Heart left ventricle (tissue), 16 donors: ENCODE measurements around the gene SNX30. TPM values are rescaled to one million over a fixed set of nuclear protein-coding genes. Genes with fewer than 3 reads are reported as not detected.

ENCODE experiments used
- ATAC-seq, 4 donors: fragments of 200-7000 bp; cut with Tn5 transposase; one replicate each; pipeline ENCODE4 v1.9.1; 2020 to 2022; ENCODE audit warnings: moderate library complexity in 4 of 4, mild to moderate bottlenecking in 3 of 4, moderate number of reproducible peaks in 1 of 4
- DNase-seq, 5 donors: peaks; one replicate each; pipeline ENCODE4 v3.0.0-alpha.2; 2020
- H3K27ac ChIP-seq, 12 donors: fragments of 200-600 bp; sonication (generic) in 4 of 12; one replicate each; pipeline versions ENCODE4 v1.5.0 to v1.8.0; 2016 to 2022; ENCODE audit warnings: mild to moderate bottlenecking in 2 of 12
- H3K27me3 ChIP-seq, 9 donors: fragments of 200-600 bp; sonication (generic) in 2 of 9; one replicate each; pipeline versions ENCODE4 v1.5.1 to v1.8.0; 2016 to 2022; ENCODE audit warnings: mild to moderate bottlenecking in 3 of 9
- H3K36me3 ChIP-seq, 9 donors: fragments of 200-600 bp; sonication (generic) in 2 of 9; one replicate each; pipeline versions ENCODE4 v1.5.0 to v1.8.0; 2018 to 2022; ENCODE audit warnings: mild to moderate bottlenecking in 2 of 9
- H3K4me1 ChIP-seq, 12 donors: fragments of 200-600 bp; sonication (generic) in 4 of 12; one replicate each; pipeline versions ENCODE4 v1.5.0 to v1.8.0; 2016 to 2022; ENCODE audit warnings: mild to moderate bottlenecking in 3 of 12
- H3K4me3 ChIP-seq, 12 donors: fragments of 200-600 bp; sonication (generic) in 4 of 12; one replicate each; pipeline versions ENCODE4 v1.5.0 to v1.8.0; 2017 to 2022; ENCODE audit warnings: mild to moderate bottlenecking in 9 of 12, moderate library complexity in 4 of 12
- H3K9me3 ChIP-seq, 12 donors: fragments of 200-600 bp; sonication (generic) in 4 of 12; one replicate each; pipeline versions ENCODE4 v1.5.0 to v1.8.0; 2016 to 2022; ENCODE audit warnings: mild to moderate bottlenecking in 1 of 12
- POLR2A ChIP-seq, 2 donors: fragments of 450-650 bp; IDR thresholded peaks; one replicate each; pipeline ENCODE4 v1.6.1; 2017; ENCODE audit warnings: antibody characterized with exemption in 2 of 2, mild to moderate bottlenecking in 2 of 2, moderate library complexity in 2 of 2
- WGBS, 4 donors: extraction: QIAGEN DNeasy Blood & Tissue Kit in 2 of 4; methylation state at CpG; one replicate each; pipeline versions ENCODE4 v1.1.5 to v1.1.7; 2013 to 2018; 5-methylcytosine and 5-hydroxymethylcytosine counted together
- intact Hi-C, 10 donors: fragments of 100-400 bp; cut with DNase I; formaldehyde crosslinking; loops; one replicate each; pipeline versions ENCODE4 v1.11.1 to v1.14.2; 2022
- polyA plus RNA-seq, 2 donors: library from polyadenylated mRNA; stranded (reverse); fragments of 200-250 nt; gene quantifications; one replicate each; pipeline ENCODE4 v1.2.3, GENCODE V29; 2013
- total RNA-seq, 9 donors: library from RNA; depleted of rRNA in 2 of 9; stranded (reverse); fragments of >200 nt in 2 of 9; fragmentation: NEBNext Ultra II Directional in 3 of 9; extraction: Animal tissue kit (Norgen Biotek cat#: 25700) in 3 of 9; gene quantifications; one replicate each; pipeline versions ENCODE4 v1.1.0 to v1.2.4, GENCODE V29; 2016 to 2023
- TF ChIP-seq, protein P1 (sequence below), 12 donors: fragments of 200-600 bp; sonication (generic) in 4 of 12; IDR thresholded peaks; one replicate each; pipeline versions ENCODE4 v1.5.0 to v1.8.0; 2018 to 2022; ENCODE audit warnings: antibody characterized with exemption in 12 of 12, mild to moderate bottlenecking in 5 of 12
- donor health status: ischemic (EF 13 %, LVEDD 7.1; RV severe dilation, severe dysfunction).
- donor health status: healthy with polysubstance abuse.
- donor health status: DM: no; HTN: yes; CAD: no.
- donor health status: DM: no; HTN: no; CAD: no.
- donor health status: ischemic (EF 25% LVEDD 6.9; RV normal size, moderate dysfunction).
- donor health status: ischemic (EF 25% LVEDD 5.7; RV mildly dilated, moderate dysfunction).
- donor health status: healthy.
- donor health status: DM: yes; HTN: yes; CAD: no.
- donor health status: ischemic (EF 35%, LVEDD 5.7; RV mildly dilated, moderate dysfunction).
- donor health status: nonischemic (EF 11% LVEDD 7.7; RV severe dilation, severe dysfunction).
- donor health status: DM: yes; HTN: yes; CAD: no.
- donor health status: PGD.
- donor health status: ischemic (EF 29% LVEDD 5.4; RV normal size, mild dysfunction).
- donor health status: nonischemic (EF 23%, LVEDD 6.1; RV moderate dilation, normal function).

SNX30 gene
- total and polyA plus RNA-seq, 11 donors: 0.95 to 10.3 (median 3.8) TPM

DNA sequence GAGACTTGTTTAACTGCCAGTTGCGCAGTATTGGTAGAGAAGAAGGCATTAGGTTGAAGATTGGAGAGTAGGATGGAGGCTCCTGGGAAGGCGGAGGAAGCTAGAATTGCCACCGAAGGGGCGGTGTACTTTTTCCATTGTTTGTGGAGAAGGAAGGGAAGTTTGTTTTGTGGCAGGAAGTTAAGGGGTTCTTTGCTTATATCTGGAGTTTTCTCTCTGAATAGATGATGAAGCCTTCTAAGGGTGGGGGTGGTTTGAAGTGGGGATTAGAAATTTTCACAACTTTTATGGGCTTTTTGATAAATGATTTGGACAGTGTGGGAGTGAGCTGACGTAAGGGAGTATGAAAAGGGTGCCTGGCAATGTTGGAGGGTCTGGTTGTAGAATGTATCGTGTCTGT is 59.3 kb downstream of the SNX30 start:
- peak overlapping the region in 1 of 12 donors; percentile 16 for H3K4me3 ChIP-seq
- 61 to 71% (median 66%) methylated on average over 6 of the region's 6 CpGs for WGBS, 4 donors
- TF ChIP-seq POLR2A (IDR thresholded peaks at IDR 0.05): no peak
- TF ChIP-seq, protein P1, sequence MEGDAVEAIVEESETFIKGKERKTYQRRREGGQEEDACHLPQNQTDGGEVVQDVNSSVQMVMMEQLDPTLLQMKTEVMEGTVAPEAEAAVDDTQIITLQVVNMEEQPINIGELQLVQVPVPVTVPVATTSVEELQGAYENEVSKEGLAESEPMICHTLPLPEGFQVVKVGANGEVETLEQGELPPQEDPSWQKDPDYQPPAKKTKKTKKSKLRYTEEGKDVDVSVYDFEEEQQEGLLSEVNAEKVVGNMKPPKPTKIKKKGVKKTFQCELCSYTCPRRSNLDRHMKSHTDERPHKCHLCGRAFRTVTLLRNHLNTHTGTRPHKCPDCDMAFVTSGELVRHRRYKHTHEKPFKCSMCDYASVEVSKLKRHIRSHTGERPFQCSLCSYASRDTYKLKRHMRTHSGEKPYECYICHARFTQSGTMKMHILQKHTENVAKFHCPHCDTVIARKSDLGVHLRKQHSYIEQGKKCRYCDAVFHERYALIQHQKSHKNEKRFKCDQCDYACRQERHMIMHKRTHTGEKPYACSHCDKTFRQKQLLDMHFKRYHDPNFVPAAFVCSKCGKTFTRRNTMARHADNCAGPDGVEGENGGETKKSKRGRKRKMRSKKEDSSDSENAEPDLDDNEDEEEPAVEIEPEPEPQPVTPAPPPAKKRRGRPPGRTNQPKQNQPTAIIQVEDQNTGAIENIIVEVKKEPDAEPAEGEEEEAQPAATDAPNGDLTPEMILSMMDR (IDR thresholded peaks at IDR 0.05): no peak
- no peaks in the 10 kb centered on the region for H3K9me3 ChIP-seq
- peak in 1 of 4 donors; percentile 37 for ATAC-seq
- H3K36me3 ChIP-seq: peaks cover 0 to 9% (median 4%) of the 10 kb centered on the region in 9 donors
- H3K4me1 ChIP-seq: peaks cover 0 to 20% (median 0%) of the 10 kb centered on the region in 12 donors
- DNase-seq: no peak
- intact Hi-C loops: loop anchor here in 4 of 10 donors (10.0 kb wide), 3 partner anchors 95 to 715 kb away; partner anchors contain the start of gene INIP (in 2 of the 4)
- peak overlapping the region in 1 of 12 donors; percentile 56 for H3K27ac ChIP-seq
- H3K27me3 ChIP-seq: no peaks in the 10 kb centered on the region

DNA sequence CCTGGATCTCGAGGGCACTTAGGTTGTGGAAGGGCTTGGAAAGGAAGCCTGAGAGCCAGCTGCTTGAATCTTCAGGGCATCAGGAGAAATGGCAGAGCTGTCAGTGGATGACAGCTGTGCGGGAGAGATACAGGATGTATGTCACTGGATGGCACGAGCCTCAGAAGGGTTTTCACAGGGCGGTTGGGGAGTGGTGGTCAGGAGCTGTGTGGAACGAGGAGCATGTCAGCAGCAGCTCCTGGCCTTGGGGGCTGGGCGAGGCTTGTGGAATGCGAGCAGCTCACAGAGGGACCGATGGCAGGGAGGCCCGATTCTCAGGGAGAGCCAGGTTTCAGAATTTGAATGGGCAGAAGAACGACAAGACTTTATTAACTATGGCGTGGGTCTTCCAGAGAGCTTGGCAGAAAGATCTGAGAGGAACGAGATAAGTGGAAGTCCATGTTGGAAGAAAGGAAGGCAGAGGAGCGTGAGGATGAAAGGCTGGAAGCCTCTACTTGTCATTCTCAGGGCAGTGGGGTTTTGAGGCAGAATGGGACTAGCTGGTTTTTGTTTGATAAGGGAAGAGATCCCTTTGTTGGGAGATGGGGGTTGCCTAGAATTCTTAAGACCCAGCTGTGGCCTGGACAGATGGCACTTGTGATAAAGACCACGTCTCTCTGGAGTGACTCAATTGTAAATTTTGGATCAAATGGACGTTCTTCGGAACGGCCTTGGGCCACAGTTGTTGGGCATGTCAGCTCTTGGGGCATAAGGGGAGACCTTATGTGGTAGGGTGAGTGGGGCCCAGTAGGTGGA is 60.3 kb downstream of the SNX30 start:
- TF ChIP-seq POLR2A (IDR thresholded peaks at IDR 0.05): no peak
- TF ChIP-seq, protein P1 (IDR thresholded peaks at IDR 0.05): no peak
- intact Hi-C loops: loop anchor here in 4 of 10 donors (10.0 kb wide), 3 partner anchors 96 to 716 kb away; partner anchors contain the start of gene INIP (in 2 of the 4)
- ATAC-seq (no peak), DNase-seq (no peak)
- Histone ChIP-seq H3K27ac (peak overlapping the region in 1 of 12 donors; percentile 12), H3K36me3 (peaks cover 0 to 9% (median 0%) of the 10 kb centered on the region in 9 donors), H3K27me3 (no peaks in the 10 kb centered on the region), H3K4me1 (peaks cover 0 to 20% (median 0%) of the 10 kb centered on the region in 12 donors), H3K4me3 (no peak overlapping the region), H3K9me3 (no peaks in the 10 kb centered on the region)
- 69 to 81% (median 78%) methylated on average over 17 of the region's 17 CpGs for WGBS, 4 donors

DNA sequence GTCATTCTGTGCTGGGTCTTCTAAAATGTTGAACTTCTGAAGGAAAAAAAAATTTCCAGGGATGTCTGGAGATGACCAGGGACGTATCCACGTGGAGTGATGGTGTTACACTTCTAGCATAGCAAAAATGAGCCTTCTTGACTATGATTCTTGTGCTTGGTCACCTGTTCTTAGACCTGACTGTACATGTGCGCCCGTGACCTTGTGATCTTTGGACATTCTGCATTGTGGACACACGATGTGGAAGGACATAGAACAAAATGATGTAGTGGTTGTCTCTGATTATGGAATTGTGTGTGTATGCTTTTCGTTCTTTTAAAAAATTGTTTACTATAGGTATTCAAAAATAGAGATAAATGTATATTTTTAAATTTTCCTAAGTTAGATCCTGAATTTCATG is 61.0 kb downstream of the SNX30 start:
- ATAC-seq: no peak
- intact Hi-C loops: loop anchor here in 4 of 10 donors (10.0 kb wide), 3 partner anchors 97 to 717 kb away; partner anchors contain the start of gene INIP (in 2 of the 4)
- H3K27me3 ChIP-seq: no peaks in the 10 kb centered on the region
- H3K4me1 ChIP-seq: peaks cover 0 to 20% (median 0%) of the 10 kb centered on the region in 12 donors
- no peak overlapping the region for H3K4me3 ChIP-seq
- TF ChIP-seq POLR2A (IDR thresholded peaks at IDR 0.05): no peak
- TF ChIP-seq, protein P1 (IDR thresholded peaks at IDR 0.05): no peak
- H3K9me3 ChIP-seq: no peaks in the 10 kb centered on the region
- peaks cover 0 to 9% (median 0%) of the 10 kb centered on the region in 9 donors for H3K36me3 ChIP-seq
- no peak for DNase-seq
- 95 to 97% (median 96%) methylated on average over 6 of the region's 6 CpGs for WGBS, 4 donors
- no peak overlapping the region for H3K27ac ChIP-seq

DNA sequence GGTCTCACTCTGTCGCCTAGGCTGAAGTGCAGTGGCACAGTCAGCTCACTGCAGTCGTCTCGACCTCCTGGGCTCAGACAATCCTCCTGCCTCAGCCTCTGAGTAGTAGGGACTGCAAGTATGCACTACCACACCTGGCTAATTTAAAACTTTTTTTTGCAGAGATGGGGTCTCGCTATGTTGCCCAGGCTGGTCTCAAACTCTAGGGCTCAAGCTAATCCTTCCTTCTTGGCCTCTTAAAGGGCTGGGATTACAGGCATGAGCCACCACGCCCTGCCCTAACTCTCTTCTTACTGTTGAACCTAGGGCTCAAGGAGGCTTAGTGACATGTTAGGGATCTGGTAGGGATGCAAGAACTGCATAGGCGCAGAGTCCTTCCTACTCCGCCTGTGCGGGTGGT is 65.3 kb downstream of the SNX30 start:
- H3K27ac ChIP-seq: no peak overlapping the region
- intact Hi-C loops: loop anchor here in 5 of 10 donors (5.0 to 10.0 kb wide), 4 partner anchors 99 to 721 kb away; partner anchors contain the start of gene INIP (in 3 of the 5)
- H3K27me3 ChIP-seq: no peaks in the 10 kb centered on the region
- peaks cover 0 to 24% (median 7%) of the 10 kb centered on the region in 12 donors for H3K4me1 ChIP-seq
- DNase-seq (no peak), ATAC-seq (no peak)
- TF ChIP-seq, protein P1 (IDR thresholded peaks at IDR 0.05): no peak
- TF ChIP-seq POLR2A (IDR thresholded peaks at IDR 0.05): no peak
- WGBS, 4 donors: 85 to 92% (median 87%) methylated on average over 8 of the region's 8 CpGs
- H3K36me3 ChIP-seq: peaks cover 0 to 13% (median 0%) of the 10 kb centered on the region in 9 donors
- H3K4me3 ChIP-seq: no peak overlapping the region
- no peaks in the 10 kb centered on the region for H3K9me3 ChIP-seq
